NCI-H2227 (cell line): ENCODE data around the gene RASGRP3.

Source experiments
- DNase-seq: peaks from one replicate; lab custom pipeline; 2025; ENCODE audit not compliant: unreplicated experiment; lab: John Stamatoyannopoulos, UW

The RASGRP3 gene

DNA sequence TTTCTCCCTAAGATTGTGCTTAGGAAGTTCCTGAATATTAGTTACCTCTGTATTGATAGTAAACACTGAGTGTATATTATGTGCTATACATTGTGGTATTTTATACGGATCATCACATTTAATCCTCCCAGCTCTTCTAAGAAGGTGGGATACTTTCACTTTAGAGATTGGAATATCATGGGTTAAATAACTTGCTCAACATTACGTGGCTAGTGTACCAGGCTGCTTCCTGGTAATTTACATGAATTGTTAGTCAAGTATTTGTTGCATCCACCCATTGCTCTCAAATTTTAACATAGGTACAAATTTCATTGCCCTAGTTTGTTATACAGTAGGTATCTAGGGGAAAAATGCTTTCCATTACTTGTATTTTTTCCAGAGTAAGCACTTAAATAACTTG, 101.2 kb downstream of the RASGRP3 start:
- DNase-seq, result no peak

DNA sequence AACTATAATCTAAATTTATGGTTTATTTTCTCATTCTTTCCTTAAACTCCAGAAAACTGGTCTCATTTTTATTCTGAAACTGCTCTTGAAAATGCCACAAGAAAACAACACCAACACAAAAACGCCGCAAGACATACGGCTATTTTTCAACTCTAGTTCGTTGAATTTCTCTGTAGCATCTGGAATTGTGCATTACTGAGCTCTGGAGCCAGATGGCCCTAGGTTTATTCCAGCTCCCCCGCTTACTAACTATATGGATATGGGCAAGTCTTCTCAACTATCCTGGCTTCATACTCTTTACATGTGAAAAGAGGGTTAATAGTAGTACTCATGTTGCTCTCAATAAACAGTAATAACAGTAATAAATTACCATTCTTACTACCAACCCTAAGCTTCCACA, 102.8 kb downstream of the RASGRP3 start:
- no peak for DNase-seq

DNA sequence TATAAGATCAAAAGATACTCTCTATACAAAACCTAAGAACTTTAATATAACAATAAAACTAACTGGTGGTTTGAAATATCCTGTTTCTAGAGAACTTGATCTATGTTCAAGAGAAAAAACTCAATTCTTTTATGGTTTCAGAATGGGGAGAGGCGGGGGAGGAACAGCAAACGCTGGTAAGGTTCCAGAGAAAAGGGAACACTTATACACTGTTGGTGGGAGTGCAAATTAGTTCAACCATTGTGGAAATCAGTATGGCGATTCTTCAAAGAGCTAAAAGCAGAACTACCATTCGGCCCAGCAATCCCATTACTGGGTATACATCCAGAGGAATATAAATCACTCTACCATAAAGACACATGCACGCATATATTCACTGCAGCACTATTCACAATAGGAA, 105.4 kb downstream of the RASGRP3 start:
- DNase-seq, result no peak

DNA sequence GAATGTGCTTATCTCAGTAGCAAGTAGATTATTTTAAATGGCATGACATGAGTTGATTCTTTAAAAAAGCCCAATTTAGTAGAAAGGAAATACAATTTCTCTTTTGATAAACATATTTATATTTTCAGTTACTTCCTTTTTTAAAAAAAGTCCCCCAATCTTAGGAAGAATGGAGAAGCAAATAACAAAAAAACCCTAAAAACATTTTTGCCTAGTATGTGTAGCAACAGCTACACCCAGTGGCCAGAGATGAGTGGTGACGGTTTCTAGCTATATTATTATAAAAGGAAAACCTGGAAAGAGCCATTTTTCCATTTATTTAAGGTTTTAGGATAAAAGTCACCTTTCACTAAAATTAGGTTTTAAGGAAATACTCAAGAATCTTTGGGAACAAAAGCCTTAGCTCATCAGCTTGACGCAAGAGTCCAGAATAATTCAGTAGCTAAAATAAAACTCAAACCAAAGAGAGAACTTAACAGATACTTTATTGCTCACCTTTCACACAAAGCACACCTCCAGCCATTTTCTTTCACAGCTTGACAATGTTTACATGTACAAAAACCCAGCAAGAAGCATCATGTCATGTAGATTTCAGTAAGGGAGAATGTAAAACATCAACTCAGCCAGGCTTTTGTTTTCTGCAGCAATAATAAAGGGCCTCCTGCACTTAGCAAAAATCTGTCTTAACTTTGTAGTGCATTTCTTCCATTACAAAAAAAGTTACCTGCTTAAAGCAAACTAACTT, 106.9 kb downstream of the RASGRP3 start:
- DNase-seq, result peak; percentile 56

DNA sequence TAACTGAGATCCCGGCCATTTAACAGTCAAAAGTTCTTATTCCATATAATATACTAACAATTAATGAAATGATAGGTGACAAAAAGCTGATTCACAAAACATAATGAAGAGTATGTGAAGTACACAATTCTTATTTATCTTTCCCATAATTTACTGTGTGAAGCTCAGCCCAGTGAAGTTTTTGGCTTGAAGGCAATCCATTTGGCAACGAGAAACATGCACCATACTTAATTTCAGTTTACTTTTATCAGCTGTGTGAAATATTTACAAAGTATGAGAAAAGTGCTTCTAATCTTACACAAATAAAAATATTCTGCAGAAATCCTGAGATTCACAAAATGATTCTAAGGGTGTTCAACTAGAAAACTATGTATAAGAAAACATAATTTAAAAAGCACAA, 110.3 kb downstream of the RASGRP3 start:
- DNase-seq, result no peak

DNA sequence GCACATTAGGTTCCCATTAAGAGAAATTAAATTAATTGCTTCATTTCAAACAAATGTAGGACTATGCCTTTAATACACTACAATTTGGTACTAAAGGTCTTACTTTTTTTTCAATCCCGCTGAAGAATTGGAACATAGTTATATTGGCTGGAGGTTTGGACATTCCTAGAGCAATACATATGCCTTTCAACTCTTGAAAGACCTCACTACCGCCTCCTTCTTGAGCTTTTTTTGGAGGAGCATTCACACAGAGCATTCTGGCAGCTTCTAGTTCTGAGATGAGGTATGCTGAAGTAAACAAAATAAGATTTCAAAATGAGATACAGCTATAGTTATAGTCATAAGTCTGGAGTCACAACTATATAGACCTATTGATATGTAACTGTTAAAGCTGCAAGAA, 111.8 kb downstream of the RASGRP3 start:
- no peak for DNase-seq

DNA sequence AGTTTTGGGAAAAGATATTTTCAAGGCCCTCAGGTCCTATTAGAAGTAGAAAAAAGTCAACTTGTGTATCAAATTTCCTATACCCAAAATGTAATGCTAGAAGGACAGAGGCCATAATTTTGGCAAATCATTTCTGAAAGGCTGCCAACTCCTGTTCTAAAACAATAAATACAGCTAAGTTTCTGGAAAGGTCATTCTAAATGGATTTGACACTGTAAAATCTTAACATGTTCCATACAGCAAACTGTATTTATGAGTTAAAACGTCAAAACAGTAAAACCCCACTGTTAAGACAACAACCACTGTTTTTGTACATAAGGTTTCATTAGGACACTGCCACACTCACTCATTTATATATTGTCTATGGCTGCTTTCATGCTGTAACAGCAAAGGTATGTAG, 113.0 kb downstream of the RASGRP3 start:
- DNase-seq, result no peak

DNA sequence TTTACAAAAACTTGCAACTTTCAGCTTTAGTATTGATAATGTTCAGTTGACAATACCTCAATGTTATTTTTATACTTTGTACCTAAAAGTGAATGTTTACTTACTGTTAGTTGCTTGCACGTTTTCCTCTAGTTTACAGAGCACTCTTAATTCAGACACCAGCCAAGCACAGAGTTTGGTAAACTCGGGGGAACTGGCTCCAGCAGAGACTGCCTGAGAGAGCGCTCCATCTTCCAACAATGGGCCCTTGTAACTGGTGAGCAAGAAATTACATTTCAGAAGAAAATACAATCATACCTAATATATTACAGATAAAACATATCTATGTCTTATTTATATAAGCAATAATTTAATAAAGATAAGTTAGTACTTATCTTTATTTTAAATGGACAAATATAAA, 118.9 kb downstream of the RASGRP3 start:
- DNase-seq, result no peak

DNA sequence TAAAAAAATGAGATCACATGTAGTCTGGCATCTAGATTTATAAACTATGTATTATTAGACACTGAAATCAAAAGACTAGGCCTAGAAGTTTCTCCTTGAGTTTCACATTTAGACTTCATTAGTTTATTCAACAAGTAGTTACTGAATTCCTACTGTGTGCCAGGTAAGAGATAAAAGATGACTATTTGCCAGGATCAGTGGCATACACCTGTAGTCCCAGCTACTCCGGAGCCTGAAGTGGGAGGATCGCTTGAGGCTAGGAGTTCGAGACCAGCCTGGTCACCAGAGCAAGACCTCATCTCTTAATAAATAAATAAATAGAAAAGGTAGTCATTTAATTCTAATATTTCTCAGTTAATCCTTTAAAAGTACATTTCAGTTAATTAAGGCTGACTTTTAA, 120.6 kb downstream of the RASGRP3 start:
- DNase-seq, result no peak

DNA sequence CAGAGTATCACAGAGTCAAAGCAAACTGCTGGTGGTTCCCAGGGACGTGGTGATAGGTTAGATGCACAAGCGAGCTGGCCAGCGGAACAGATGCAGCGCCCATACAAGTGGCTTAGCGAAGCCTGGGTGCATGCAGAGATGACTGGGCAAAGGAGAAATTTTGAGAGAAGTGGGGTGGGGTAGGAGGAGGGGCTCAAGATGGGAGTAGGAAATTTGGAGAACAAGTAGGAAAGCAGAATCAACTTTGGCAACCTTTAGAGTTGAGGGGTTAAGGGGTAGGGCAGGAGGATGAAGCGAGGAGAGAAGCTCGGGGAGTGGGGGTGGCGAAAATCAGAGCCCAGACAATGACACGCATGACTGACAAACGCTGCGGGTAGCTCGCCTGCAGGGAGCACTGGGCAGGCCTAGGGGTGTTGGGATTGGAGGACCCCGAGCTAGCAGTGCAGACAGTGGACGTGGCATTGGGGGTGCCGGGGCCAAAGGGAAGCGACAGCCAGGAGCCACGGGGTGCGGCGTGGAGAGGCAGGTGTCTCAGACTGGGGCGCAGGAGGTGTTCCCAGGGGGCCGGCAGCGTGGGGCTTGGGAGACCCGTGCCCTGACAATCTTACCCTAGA, 122.2 kb downstream of the RASGRP3 start:
- peak; percentile 36 for DNase-seq

DNA sequence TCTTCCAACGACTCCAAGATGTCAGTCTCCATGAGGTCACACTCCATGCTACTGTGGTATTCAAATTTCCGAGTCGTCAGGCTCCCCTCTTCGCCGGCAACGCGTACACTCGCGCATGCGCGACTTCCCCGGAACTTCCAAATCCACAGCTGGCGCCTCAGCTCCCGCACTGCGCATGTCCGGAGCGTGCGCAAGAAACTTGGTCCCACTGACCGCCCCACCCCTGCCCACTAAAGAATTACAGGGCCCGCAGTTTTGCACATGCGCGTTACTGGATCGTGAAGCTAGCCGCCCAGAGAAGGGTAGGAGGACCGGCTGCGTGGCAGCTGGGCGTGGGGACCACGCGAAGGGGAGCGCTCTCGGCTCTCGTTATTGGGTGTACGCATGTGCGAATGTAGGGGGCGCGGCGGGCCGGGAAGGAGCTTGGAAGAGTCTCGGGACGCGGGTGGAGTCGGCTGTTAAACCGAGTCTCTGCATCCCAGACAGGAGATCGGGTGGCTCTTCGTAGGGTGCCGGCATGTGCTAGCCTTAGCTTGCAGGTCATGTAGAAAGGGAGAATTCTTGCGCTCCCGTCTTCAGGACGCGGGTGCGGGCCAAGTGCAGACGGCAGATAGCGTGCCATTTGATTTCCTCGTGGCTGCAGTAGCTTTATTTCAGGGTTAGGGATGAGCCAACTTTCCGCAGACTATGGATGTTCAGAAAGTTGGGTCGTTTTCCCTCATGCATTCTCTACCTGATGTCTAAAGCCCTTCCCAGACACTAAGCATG, 122.9 kb downstream of the RASGRP3 start, which contains the start of gene FAM98A:
FAM98A (minus strand) TSS at position 125 of the 768 bp plus-strand sequence; CDS start at position 47, 78 bp downstream.
- peak; percentile 99 for DNase-seq

DNA sequence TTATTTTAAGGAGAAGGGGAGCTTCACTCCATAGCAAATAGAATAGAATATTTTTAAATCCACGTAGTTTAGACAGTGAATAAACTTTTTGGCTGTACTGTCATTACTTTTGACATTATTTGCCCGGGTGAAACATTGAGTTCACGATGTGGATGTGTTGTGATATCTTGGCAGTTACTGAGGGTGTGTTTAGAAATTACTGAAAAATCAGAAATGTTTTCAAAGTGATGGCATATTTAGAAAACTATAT, 123.4 kb downstream of the RASGRP3 start:
- DNase-seq, result no peak

DNA sequence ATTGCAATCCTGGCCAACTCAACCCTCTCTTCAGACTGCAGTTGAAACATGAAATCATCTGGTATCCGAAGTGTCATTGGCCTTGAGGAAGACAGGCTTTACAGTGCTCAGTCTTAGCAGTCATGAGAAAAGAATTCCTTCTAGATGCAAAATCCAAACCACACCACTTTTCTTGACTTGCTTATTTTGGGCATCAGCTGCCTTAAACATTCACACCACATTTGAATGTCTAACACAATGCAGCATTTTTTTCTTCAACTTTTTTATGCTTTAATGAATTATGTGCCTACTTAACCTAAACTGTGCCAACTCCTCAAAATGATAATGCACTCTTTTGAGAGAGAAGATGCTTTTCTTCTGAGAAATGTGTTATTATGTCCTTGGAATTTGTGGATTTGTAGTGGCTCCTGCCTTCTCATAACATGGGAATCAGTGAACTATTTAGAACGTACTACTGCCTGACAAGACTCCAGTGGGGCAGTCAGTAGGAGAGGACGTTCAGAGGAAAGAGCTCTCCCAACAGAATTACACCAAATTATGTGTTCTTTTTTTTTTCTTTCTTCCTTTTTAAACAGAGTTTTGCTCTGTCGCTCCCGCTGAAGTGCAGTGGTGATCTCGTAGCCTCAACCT, 125.9 kb downstream of the RASGRP3 start:
- no peak for DNase-seq

DNA sequence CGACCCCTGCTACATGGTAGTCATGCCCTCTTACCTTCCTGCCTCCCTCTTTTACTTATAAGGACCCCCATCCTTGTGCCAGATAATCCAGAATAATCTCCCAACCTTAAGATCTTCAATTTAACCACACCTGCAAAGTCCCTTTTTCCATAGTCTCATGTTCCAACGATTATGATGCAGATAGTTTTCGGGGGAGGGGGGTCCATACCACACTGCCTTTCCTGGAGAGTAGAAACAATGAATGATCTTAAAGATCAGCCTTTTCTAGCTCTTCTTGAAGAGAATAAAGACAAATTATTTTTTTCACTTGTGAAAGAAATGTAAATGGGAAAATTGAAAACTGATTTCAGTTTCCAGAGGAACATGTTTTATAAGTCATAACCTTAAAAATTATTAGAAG, 127.0 kb downstream of the RASGRP3 start:
- no peak for DNase-seq

DNA sequence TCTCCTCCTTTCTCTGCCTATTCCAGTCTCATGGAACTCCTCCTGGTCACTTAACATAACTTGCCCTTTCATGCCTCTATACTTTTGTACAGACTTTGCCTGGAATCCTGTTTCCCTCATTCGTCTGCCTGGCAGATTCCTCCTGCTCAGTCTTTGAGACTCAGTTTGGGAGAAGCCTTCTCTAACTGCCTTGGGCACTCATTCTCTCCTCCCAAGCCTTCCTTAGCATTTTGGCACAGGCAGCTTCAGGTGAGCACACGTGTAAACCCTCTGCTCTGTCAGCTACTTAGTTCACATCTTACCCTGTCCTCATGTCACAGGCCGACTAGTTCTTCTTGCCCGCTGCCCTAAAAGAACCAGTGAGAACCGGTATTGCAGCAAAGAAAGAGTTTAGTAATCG, 128.6 kb downstream of the RASGRP3 start:
- DNase-seq, result no peak

DNA sequence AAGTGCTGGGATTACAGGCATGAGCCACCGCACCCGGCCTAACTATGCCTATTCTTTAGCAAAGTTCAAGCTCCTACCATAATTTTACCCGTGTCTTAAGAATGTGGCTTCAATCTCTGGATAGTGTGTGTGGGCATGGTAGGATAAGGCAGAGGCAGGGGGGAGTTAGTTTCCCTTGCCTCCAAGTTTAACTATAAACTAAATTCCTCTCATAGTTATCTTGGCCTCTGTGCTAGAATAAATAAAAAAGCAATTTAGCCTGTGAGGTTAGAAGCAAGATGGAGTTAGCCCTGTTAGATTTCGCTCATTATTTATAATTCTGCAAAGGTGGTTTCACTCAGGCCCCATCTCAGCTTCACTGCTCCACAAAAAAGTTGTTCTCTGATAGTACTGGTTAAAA, 129.7 kb downstream of the RASGRP3 start:
- DNase-seq, result no peak

DNA sequence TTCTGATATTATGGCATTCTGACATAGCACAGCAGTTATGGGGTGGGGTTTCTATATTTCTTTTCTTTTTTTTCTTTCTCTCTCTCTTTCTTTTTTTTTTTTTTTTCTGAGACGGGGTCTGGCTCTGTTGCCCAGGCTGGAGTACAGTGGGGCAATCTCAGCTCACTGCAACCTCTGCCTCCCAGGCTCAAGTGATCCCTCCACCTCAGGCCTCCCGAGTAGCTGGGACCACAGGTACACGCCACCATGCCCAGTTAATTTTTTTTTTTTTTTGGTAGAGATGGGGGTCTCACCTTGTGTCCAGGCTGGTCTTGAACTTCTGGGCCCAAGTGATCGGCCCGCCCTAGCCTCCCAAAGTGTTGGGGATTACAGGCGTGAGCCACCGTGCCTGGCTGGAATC, 130.2 kb downstream of the RASGRP3 start:
- DNase-seq, result no peak

DNA sequence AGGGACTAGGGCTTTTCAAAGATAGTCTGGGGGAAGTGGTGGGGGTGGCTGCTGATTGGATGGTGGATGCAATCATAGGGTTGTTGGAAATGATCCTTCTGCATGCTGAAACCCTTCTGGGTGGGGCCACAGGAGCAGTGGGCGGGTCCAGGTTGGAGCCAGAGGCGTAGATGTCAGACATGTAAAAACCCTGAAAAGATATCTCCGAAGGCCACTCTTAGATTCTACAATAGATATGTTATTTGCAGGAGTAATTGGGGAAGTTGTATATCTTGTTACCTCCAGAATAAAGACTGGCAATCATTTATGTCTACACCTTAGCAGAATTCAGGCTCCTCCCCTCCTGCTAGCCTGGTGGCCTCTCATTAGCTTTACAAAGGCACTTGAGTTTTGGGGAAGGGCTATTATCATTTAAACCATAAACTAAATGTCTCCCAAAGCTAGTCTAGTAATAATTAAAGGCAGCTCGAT, 130.8 kb downstream of the RASGRP3 start:
- no peak for DNase-seq

DNA sequence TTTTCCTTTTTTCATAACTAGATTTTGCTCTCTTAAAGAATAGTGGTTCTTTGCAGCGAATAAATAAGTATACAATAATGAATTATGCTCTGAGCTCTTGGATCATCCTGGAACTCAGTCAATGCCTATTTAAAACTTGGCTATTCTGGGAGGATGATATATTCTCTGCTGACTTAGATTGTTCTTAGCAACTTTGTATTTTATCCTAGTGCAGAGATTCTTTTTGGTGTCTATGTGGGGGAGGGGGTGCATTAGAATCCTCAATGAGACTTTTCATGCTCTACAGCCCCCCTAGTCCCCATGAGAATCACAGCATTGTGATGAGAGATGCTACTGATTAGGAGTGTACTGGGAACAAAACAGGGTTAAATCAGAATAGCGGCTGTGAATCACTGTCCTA, 131.5 kb downstream of the RASGRP3 start:
- no peak for DNase-seq

DNA sequence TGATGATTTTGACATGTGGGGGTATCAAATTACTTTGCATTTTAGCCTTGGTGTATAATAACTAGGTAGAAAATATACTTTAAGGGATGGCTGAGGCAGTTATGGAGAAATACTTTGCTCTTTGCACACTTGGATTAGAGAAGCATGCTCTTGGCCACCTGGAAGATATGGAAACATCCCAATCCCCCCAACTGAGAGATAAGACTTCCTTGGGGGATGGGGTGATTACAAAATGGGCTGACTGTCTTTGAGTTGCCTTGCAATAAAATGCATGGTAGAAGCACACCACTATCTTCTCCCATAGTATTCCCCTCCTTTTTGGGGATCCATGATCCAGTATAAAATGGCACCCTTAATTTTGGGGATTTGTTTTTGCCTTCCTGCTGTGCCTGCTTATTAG, 137.7 kb downstream of the RASGRP3 start:
- no peak for DNase-seq
